ENCODE results near the gene CDH23. TPM values are rescaled to one million over a fixed set of nuclear protein-coding genes. Genes with fewer than 3 reads are reported as not detected.

CDH23 gene
- total and polyA plus RNA-seq, 8 donors: 3.4 to 64.6 (median 9.9) TPM

DNA sequence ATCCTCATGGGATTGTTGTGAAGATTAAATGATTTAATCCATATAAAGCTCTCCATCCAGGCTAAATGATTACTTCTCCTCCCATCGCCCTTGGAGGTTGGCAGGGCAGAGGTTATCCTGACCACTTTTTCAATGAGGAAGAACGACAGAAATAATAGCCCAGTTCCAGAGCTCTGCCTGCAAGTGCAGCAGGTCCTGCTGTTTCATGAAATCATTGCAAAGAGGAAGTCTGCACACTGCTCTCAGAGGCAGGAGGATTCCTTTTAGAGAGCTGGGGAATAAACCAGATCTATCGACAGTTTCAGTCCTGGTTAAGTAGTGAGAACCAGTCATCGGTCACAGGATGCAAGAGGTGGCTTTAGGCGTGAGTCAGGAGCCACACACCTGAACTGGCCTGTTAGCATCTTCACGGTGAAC lies 25.0 kb upstream of the CDH23 start:
- ATAC-seq: peak in 2 of 4 donors; percentile 31 to 63
- no peaks in the 10 kb centered on the region for H3K27me3 ChIP-seq
- no peak overlapping the region for H3K4me3 ChIP-seq
- H3K9me3 ChIP-seq: no peaks in the 10 kb centered on the region
- no peak for DNase-seq
- peak overlapping the region in 1 of 4 donors; percentile 15 for H3K27ac ChIP-seq
- FAIRE-seq: no peak
- 44 to 50% methylated on average over 6 of the region's 6 CpGs for WGBS, 2 donors
- no peak for TF ChIP-seq CTCF (IDR thresholded peaks at IDR 0.05)
- H3K36me3 ChIP-seq: no peaks in the 10 kb centered on the region
- intact Hi-C loops (cut with DNase I): no loop called here
- no peaks in the 10 kb centered on the region for H3K4me1 ChIP-seq

- FAIRE-seq (no peak), DNase-seq (no peak), ATAC-seq (no peak)
- 64 to 74% methylated on average over 10 of the region's 10 CpGs for WGBS, 2 donors
- H3K4me3 ChIP-seq: no peak overlapping the region
- H3K27ac ChIP-seq: peak overlapping the region in 2 of 4 donors; percentile 4 to 37
- H3K9me3 ChIP-seq: no peaks in the 10 kb centered on the region
- no peak for TF ChIP-seq CTCF (IDR thresholded peaks at IDR 0.05)
- no peaks in the 10 kb centered on the region for H3K36me3 ChIP-seq
- H3K27me3 ChIP-seq: no peaks in the 10 kb centered on the region
- peaks cover 0 to 4% (median 0%) of the 10 kb centered on the region in 3 donors for H3K4me1 ChIP-seq
- intact Hi-C loops (cut with DNase I): no loop called here
Measured at GRCh38 chr10:71372882-71373495, 23.7 kb upstream of the CDH23 start.

- no peak for TF ChIP-seq CTCF (IDR thresholded peaks at IDR 0.05)
- no peak for FAIRE-seq
- no peak for DNase-seq
- H3K27me3 ChIP-seq: no peaks in the 10 kb centered on the region
- no peak for ATAC-seq
- H3K27ac ChIP-seq: no peak overlapping the region
- intact Hi-C loops (cut with DNase I): no loop called here
- no peaks in the 10 kb centered on the region for H3K36me3 ChIP-seq
- H3K9me3 ChIP-seq: no peaks in the 10 kb centered on the region
- H3K4me1 ChIP-seq: peaks cover 0 to 6% (median 0%) of the 10 kb centered on the region in 3 donors
- no peak overlapping the region for H3K4me3 ChIP-seq
- 69 to 81% methylated on average over 11 of the region's 11 CpGs for WGBS, 2 donors
Measured at GRCh38 chr10:71374481-71375233, 22.1 kb upstream of the CDH23 start.

- intact Hi-C loops (cut with DNase I): no loop called here
- FAIRE-seq: no peak
- TF ChIP-seq CTCF (IDR thresholded peaks at IDR 0.05): no peak
- H3K27me3 ChIP-seq: no peaks in the 10 kb centered on the region
- ATAC-seq: no peak
- no peaks in the 10 kb centered on the region for H3K9me3 ChIP-seq
- H3K36me3 ChIP-seq: no peaks in the 10 kb centered on the region
- DNase-seq: no peak
- peaks cover 0 to 6% (median 0%) of the 10 kb centered on the region in 3 donors for H3K4me1 ChIP-seq
- H3K4me3 ChIP-seq: no peak overlapping the region
- 60 to 63% methylated on average over 3 of the region's 3 CpGs for WGBS, 2 donors
- H3K27ac ChIP-seq: no peak overlapping the region
Measured at GRCh38 chr10:71375952-71376351, 20.8 kb upstream of the CDH23 start.
